HG03159 (cell line): ENCODE results near the gene STK11.

Experiments
- ATAC-seq: cut with Tn5 transposase; IDR thresholded peaks from one replicate; pipeline ENCODE4 v1.9.1; 2021; ENCODE audit warnings: mild to moderate bottlenecking, moderate library complexity; ENCODE audit not compliant: unreplicated experiment

The STK11 gene, protein sequence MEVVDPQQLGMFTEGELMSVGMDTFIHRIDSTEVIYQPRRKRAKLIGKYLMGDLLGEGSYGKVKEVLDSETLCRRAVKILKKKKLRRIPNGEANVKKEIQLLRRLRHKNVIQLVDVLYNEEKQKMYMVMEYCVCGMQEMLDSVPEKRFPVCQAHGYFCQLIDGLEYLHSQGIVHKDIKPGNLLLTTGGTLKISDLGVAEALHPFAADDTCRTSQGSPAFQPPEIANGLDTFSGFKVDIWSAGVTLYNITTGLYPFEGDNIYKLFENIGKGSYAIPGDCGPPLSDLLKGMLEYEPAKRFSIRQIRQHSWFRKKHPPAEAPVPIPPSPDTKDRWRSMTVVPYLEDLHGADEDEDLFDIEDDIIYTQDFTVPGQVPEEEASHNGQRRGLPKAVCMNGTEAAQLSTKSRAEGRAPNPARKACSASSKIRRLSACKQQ

DNA sequence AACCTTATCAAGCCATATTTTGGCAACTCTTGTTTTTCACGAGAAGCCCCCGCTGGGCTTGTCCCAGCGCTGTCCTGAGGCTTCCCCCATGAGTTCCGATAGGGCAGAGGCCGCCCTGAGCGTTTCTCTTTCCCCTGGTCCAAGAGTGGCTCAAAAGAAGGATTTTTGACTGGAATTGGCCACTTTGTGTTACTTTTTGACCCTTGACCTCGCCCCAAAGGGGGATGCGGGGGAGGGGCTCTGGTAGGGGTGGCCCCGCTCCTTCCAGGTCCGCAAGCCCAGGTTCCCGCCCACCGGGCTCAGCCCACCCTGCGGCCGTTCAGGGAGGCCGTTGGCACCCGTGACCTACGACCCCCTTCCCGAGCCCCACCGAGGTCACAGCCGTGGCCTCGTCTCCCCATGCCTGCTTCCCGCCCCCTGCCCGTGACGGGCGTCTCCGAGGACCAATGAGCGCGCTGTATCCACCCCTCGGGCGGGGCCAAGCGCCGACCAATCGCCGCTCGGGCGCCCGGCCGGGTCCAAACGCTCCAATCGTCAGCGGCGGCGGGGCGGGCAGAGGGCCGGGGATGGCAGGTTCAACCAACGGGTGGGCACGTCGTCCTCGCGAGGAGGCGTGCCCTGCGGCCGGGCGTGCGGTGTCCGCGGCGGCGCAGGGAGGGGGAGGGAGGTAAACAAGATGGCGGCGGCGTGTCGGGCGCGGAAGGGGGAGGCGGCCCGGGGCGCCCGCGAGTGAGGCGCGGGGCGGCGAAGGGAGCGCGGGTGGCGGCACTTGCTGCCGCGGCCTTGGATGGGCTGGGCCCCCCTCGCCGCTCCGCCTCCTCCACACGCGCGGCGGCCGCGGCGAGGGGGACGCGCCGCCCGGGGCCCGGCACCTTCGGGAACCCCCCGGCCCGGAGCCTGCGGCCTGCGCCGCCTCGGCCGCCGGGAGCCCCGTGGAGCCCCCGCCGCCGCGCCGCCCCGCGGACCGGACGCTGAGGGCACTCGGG is at the start of gene STK11:
TSS of gene STK11 (plus strand) at position 665 of the 986 bp plus-strand sequence. CDS start 1,136 bp downstream, outside the sequence.
- peak; percentile 82 for ATAC-seq

DNA sequence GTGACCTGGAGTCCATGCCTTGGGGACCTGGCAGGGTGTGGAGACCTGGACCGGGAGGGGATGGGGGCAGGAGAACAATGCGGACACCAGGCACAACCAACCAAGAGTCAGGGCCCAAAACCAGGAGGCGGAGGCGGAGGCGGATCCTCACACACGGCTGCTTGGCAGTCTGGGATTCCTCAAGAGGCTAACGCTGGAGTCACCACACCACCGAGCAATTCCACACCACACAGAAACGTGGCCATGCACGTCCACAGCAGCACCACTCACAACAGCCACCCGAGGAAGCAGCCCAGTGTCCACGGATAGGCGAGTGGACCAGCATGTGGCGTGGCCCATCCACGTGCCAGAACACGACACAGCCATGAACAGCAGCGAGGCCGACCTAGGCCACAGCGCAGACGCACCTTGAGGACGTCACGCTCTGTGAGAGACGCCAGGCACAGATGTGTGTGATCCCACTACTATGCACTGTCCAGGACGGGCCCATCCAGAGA is 49.2 kb upstream of the STK11 start:
- no peak for ATAC-seq

DNA sequence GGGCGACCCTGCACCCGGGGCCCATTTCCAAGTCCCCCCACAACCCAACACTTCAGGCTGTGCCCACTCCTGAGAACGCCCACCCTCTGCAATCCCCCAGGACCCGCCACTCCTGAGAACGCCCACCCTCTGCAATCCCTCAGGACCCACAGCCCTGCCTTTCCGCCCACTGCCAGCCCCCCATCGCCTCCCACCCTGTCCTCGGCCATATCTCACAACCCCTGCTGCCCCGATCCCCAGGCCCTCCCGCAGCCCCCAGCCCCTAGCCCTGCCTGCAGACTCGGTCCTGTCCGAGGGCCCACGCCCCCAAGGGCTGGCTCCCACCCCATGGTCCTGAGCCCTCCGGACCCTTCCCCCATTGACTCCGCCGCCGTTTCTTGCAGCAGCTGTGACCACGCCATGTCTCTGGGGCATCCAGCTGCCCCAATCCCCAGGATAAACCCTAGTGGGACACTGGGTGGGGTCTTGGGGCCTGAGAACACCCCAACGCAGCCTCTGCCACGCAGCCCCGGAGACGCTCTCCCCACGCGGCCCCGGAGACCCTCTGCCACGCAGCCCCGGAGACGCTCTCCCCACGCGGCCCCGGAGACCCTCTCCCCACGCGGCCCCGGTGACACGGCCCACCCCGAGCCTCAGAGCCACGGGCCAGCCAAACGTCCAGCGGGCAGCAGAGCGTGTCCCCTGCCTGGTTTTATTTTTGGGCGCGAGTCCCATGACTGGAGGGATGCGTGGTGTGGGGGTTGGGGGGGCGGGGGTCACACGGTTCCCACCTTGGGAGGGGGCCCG is 48.6 kb upstream of the STK11 start:
- ATAC-seq = no peak

DNA sequence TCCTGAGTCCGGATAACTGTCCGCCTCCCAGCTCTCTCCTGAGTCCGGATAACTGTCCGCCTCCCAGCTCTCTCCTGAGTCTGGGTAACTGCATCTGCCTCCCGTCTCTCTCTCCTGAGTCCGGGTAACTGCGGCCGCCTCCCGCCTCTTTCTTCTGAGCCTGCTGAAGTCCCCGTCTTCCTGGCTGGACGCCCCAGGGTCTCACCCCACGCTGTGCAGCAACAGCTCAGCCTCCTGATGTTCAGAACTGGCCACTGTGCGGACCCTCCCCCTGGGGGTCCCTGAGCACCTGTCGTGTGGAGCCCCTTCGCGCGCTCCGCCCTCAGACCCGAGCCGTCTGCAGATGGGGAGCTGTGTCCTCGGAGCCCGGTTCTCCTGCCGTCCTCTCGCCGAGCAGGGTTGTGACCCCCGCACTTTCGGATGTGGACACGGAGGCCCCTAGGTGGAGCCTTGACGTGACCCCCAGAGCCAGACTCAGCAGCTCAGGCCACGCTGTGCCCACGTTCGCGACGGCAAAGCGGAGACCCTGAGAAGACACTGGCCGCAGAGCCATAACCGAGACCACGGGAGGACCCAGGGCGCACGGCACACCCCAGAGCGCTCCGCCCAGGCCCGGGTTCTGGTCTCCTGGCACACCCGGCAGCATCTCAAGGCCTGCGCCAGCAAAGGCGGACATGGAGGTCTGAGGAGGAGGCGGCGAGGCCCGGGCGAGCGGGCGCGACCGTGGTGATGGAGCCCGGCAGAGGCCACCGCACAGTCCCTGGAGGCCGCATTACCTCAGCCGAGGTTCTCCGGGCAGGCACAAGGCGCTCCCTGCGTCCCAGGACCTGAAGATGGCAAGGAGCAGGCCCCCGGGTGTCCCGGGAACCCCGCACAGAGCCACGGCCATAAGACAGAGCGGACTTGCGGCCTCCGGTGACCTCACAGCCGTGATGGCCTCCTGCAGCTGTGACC is 47.4 kb upstream of the STK11 start:
- no peak for ATAC-seq

DNA sequence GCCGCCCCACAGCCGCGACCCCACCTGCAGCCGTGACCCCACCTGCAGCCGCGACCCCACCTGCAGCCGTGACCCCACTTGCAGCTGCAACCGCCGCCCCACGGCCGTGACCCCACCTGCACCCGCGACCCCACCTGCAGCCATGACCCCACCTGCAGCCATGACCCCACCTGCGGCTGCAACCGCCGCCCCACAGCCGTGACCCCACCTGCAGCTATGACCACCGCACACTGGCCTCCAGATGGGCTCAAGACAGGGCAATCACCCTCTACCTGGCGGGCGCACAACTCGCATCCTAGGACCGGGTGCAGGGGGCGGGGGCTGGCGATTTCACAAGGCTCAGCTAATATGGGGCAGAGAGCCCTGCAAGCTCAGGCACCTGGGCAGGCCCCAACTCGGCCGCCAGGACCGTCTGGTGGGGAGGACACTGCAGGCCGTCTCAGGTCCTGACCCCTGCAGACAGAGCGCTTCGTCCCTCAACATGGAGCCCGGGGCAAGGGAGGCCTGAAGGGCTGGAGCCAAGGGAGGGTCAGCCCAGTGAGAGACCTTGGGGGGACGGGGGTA is 46.6 kb upstream of the STK11 start:
- no peak for ATAC-seq

DNA sequence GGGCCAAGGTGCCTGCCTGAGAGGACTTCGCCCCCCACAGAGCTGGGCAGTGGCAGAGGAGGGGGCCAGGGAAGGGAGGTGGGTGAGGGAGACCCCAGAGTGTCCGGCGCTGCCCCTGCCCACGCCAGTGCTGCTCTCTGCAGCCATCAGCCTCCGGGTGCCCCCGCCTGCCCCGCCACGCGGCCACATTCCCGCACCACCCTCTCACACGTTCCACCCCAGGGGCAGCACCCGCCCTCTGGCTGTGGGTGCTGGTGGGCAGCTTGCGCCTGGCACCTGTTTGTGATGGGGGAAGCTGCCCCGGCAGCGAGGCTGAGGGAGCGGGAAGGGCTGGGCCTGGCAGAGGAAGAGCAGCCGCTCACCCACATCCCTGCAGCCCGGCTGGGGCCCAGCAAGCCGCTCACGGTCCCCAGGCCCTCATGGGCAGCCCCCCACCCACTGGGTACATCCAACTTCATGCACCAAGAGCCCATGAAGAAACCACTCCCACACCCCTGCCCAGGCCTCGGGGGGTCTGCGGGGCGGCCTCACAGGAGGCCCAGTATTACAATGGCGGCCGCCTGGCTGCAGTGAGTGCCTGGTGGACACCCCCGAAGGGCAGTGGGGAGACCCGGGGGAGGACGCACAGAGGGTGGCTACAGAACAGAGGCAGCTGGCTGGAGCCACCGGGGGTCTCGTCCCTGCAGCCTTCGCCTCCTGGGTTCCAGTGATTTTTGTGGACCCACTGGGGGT is 45.5 kb upstream of the STK11 start:
- ATAC-seq = no peak

DNA sequence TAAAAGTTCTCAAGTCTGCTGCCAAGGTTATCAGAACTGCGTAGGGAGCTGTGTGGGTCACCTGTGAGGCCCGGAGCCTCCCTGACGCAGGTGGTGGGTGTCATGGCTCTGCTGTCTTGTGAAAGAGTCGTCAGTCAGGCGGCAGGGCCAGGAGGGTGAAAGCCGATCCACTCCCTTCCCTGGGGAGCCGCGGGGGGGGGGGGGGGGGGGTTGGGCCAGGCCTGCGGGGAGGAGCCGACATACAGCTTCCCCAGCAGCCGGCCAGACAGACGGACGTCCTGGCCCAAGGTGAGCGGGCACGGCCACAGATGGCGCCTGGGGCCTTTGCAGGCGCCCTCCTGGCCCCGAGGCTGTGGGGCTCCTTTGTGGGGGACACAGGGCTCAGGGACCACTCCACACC is 43.9 kb upstream of the STK11 start:
- no peak for ATAC-seq

DNA sequence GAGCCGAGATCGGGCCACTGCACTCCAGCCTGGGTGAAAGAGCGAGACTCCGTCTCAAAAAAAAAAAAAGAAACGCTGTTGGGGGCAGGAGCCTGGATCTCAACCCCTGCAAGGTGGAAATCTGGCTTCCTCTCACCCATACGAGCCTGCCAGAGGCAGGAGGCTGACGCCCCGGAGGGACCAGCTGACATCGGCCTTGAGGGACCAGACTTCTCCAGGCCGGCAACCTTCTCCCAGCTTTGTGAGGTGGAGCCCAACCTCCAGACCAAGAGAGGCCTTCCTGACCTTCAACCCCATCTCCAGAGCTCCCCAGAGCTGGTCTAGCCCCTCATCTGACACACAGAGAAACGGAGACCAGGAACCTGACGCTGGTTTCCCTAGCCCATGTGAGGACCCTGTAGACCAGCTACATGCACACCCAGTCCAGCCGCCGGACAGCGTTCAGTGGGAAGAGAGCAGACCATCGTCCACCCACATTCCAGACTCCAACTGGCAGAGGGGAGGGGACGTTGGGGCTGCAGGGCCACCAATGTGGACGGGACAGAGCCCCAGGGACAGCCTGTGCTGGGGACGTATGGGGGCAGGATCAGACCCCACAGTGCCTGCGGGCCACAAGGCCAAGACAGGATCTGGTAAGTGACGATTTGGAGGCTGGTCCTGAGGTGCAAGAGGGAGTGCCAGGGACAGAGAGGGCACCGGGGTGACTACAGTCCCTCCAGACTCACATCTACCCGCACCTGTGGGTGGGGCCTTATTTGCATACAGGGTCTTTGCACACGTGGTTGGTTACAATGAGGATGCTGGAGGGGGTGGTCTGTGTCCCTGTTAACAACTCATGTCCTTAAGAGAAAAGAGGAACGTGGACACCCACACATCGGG is 42.9 kb upstream of the STK11 start:
- ATAC-seq = no peak

DNA sequence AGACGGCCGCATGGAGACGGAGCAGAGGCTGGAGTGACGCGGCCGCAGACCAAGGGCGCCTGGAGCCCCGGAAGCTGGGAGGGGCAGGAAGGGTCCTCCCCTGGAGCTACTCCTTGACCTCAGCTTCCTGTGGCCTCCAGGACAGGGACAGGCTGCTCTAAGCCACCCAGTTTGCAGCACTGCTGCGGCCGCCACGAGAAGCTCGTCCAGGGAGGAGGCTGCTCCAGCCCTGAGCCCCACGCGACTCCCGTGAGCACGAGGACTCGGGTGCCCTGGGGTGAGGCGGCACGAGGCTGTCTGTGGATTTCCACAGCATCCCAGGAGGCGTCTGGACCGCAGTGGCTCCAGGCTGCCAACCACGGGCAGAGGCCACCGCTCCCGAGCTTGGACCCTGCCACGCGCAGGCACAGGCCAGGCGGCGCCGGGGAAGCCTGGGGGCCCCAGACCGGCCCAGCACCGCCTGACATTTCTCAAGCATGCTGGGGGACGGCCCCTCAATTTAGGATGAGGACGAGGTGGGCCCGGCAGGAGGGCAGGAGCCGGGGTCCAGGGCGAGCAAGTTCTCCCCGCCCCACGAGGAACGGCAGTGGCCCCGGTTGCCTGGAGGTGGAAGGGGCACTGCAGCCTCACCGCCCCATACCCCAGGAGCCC is 42.2 kb upstream of the STK11 start:
- no peak for ATAC-seq

DNA sequence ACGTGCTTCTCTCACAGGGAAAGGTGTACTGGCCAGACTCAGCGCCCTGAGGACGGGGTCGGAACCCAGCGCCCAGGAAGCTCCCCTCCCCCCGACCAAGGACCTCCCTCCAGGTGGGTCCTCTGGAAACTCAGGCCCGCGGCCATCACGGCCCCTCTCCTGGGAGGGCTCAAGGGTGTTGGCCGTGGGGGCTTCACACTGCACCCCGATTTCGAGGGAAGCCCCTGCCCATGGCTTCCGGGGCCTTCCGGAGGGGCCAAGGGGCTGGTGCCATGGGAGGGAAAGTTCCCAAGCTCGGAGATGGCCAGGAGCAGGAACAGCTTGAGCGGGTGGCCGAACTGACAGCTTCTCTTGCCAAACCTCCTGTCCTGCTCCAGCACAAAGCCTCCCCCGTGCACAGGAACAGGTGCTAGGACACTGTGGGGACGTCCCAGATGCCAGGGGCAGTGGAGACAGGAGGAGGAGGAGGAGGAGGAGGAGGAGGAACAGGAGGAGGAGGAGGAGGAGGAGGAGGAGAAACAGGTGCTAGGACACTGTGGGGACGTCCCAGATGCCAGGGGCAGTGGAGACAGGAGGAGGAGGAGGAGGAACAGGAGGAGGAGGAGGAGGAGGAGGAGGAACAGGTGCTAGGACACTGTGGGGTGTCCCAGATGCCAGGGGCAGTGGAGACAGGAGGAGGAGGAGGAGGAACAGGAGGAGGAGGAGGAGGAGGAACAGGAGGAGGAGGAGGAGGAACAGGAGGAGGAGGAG is 41.5 kb upstream of the STK11 start:
- no peak for ATAC-seq

DNA sequence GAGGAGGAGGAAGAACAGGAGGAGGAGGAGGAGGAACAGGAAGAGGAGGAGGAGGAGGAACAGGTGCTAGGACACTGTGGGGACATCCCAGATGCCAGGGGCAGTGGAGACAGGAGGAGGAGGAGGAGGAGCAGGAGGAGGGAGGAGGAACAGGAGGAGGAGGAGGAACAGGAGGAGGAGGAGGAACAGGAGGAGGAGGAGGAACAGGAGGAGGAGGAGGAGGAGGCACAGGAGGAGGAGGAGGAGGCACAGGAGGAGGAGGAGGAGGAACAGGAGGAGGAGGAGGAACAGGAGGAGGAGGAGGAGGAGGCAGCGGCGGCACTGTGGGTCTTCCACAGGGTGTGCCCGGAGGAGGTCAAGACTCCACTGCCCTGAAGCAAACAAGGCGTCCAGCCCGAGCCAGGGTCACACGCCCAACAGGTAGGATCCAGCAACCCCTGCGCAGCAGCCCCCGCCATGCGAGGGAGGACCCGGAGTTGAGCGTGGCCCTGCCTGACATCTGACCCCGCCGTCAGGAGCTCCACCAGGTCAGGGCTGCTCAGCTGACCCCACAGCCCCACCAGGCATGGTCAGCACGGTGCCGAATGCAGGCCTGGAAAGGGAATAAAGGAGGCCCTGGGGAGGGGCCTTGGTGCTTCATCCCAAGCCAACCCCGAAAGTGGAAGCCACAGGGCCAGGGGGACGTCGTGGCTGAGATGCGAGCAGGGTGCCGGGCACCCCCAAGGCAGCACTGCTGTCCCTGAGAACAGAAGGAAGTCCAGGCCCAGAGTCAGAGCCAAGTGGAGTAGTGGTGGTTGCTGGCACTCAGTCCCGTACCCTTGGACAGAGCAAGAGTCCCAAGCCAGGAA is 40.7 kb upstream of the STK11 start:
- ATAC-seq = no peak

DNA sequence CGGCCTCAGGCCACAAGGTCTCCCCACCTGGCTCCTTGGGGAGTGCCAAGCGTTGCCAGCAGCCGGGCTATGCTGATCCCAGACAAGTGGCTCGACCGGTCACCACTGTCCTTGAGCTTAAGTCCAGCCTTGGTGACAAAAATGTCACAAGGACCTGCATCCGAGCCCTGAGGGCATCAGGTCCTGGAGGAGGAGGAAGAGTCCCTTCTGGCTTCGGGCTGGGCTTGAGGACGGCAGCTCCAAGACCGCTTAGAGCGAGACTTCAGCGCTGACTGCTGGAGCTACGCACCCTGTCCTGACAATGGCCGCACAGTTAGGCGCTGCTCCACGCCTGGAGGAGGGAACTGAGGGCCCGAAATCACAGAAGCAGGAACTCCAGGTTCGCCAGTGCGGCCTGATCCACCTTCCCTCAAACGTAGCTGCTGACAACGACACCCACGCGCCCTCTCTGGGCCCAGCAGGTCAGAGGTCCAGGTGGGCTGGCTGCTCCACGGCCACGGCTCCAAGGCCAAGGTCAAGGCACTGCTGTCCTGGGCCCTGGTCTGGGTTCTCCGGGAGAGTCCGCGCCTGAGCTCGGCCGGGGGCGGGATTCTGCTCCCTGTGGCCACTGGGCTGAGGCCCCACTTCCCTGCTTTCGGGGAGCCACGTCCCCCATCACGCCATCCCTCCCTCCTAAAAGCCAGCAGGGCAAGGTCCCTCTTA is 38.6 kb upstream of the STK11 start:
- no peak for ATAC-seq

DNA sequence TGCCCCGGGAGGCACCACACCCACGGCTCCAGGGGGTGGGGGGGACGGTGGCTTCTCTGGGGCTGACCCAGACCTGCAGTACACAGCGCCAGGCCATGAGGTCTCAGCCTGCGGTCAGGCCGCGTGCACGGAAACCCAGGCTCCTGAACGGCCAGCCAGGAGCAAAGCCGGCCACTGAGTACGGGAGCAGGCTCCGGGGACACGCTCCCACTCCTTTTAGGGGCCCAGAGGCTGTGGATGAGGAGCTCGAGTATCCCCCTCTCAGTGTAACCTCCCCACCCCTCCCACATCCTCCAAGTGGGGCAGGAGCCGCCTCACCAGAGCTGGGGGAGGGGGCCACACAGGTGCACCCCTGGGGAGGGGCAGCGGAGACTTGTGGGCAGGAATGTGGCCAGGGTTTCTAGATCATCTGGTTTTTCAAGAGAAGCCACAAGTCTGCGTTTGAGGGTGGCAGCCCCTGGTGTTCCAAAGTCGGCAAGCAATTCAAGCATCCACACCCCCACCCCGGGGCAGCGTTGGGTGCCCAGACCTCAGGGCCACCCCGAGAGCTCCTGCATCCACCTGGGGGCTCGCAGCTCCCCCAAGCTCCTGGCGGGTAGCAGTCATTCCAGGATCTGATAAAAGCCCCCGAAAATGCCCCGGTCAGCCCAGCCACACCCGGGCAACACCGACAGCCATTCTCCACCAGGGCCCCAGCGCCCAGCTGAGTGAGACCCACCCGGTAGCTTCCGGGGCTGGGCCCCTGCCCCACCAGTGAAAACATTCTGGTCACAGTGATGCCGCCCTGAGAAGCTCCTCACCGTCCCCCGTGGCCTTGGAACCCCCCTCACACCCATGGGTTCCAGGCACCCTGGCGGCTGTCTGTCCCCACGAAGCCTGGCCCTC is 37.6 kb upstream of the STK11 start:
- ATAC-seq = no peak
